GM12878 (cell line): ENCODE measurements around the gene TMEM170B. TPM values are rescaled to one million over a fixed set of nuclear protein-coding genes. Genes with fewer than 3 reads are reported as not detected.

ENCODE experiments used
- ATAC-seq: fragments of 200-7000 bp; cut with Tn5 transposase; 3 replicates; pipeline ENCODE4 v1.9.1; 2020; ENCODE audit warnings: mild to moderate bottlenecking, moderate library complexity
- Bru-seq: library from RNA; stranded (reverse); fragments of 400-500 nt; gene quantifications from one replicate; lab custom pipeline; 2021; lab: Mats Ljungman, UMichigan
- BruChase-seq, 2 experiments: library from RNA; stranded (reverse); fragments of 400-500 nt; gene quantifications; one replicate each; lab custom pipeline; 2021; lab: Mats Ljungman, UMichigan
- BruUV-seq: library from RNA; stranded (reverse); fragments of 400-500 nt; replicated peaks from 2 replicates; lab custom pipeline; 2021; lab: Mats Ljungman, UMichigan
- CTCF ChIA-PET: fragments of 300-600 bp; sonication (Branson Sonifier 250); formaldehyde crosslinking; extraction: SDS; loops from one replicate; lab custom pipeline; 2021; ENCODE audit warnings: inconsistent platforms; lab: Yijun Ruan, JAX
- POLR2A ChIA-PET: fragments of 350-600 bp; formaldehyde crosslinking; extraction: SDS; loops from one replicate; lab custom pipeline; 2021; ENCODE audit warnings: inconsistent platforms; lab: Charles Lee
- RAD21 ChIA-PET: fragments of 300-600 bp; sonication (Branson Sonifier 250); formaldehyde crosslinking; loops from one replicate; lab custom pipeline; 2023; ENCODE audit warnings: antibody characterized with exemption; ENCODE audit not compliant: unreplicated experiment; lab: Charles Lee
- SMC1A ChIA-PET: fragments of 300-600 bp; sonication (Branson Sonifier 250); formaldehyde crosslinking; loops from one replicate; lab custom pipeline; 2023; ENCODE audit not compliant: unreplicated experiment, uncharacterized antibody; lab: Charles Lee
- DNase-seq: peaks from one replicate; pipeline ENCODE4 v3.0.0-alpha.2; 2011; ENCODE audit warnings: low read depth, low spot score
- FAIRE-seq: peaks from 3 replicates; lab custom pipeline; 2011; peaks lifted over from hg19 to GRCh38; lab: Jason Lieb, UNC
- H2AFZ ChIP-seq: 2 replicates; pipeline ENCODE4 v1.6.0; 2011; ENCODE audit warnings: low read depth, low read length, control low read depth; ENCODE audit not compliant: control insufficient read depth
- H3K27ac ChIP-seq: 2 replicates; pipeline ENCODE4 v1.5.1; 2011; ENCODE audit warnings: control low read depth; ENCODE audit not compliant: control insufficient read depth, insufficient read depth
- H3K27me3 ChIP-seq, 2 experiments: replicated peaks in 1 of 2; 2 replicates each; pipeline versions ENCODE4 v1.6.0 to v1.6.1; 2011; ENCODE audit warnings: low read length in 1 of 2; ENCODE audit not compliant: control insufficient read depth in 2 of 2, insufficient read depth in 2 of 2
- H3K36me3 ChIP-seq, 2 experiments: 2 replicates each; pipeline ENCODE4 v1.5.1; 2011; ENCODE audit warnings: low read length in 1 of 2; ENCODE audit not compliant: control insufficient read depth in 2 of 2, insufficient read depth in 2 of 2
- H3K4me1 ChIP-seq: 2 replicates; pipeline ENCODE4 v1.6.1; 2011; ENCODE audit warnings: mild to moderate bottlenecking, low read length, moderate library complexity, mixed read lengths; ENCODE audit not compliant: control insufficient read depth, insufficient read depth
- H3K4me2 ChIP-seq: 2 replicates; pipeline ENCODE4 v1.6.0; 2011; ENCODE audit warnings: control low read depth; ENCODE audit not compliant: control insufficient read depth, insufficient read depth
- H3K4me3 ChIP-seq: fragments of 200-600 bp; sonication (generic); 2 replicates; pipeline ENCODE4 v1.5.1; 2016
- H3K79me2 ChIP-seq: 2 replicates; pipeline ENCODE4 v1.6.0; 2011; ENCODE audit warnings: low read length; ENCODE audit not compliant: control insufficient read depth, insufficient read depth
- H3K9ac ChIP-seq: 2 replicates; pipeline ENCODE4 v1.8.0; 2011; ENCODE audit warnings: low read length, control low read depth, mixed read lengths; ENCODE audit not compliant: control insufficient read depth, insufficient read depth
- H3K9me3 ChIP-seq: replicated peaks from 3 replicates; pipeline ENCODE4 v1.5.1; 2011; ENCODE audit warnings: mild to moderate bottlenecking, low read length; ENCODE audit not compliant: control insufficient read depth, insufficient read depth
- H4K20me1 ChIP-seq: 2 replicates; pipeline ENCODE4 v1.6.0; 2011; ENCODE audit not compliant: control insufficient read depth, insufficient read depth
- ATF2 ChIP-seq: IDR thresholded peaks from 2 replicates; pipeline ENCODE4 v1.6.1; 2012; ENCODE audit warnings: low read length, inconsistent platforms
- BCLAF1 ChIP-seq: fragments of 450-650 bp; IDR thresholded peaks from 2 replicates; pipeline ENCODE4 v1.6.1; 2017; ENCODE audit warnings: antibody characterized with exemption, mild to moderate bottlenecking, moderate library complexity
- EED ChIP-seq: sonication (generic); IDR thresholded peaks from 2 replicates; pipeline ENCODE4 v1.6.1; 2016; ENCODE audit warnings: antibody characterized with exemption, low read depth
- HDAC2 ChIP-seq: fragments of 200-600 bp; sonication (generic); IDR thresholded peaks from 2 replicates; pipeline ENCODE4 v1.6.1; 2017
- PRDM15 ChIP-seq: fragments of 450-650 bp; formaldehyde crosslinking; IDR thresholded peaks from 2 replicates; pipeline ENCODE4 v1.4.0; 2020; ENCODE audit warnings: mild to moderate bottlenecking, moderate library complexity
- RFX5 ChIP-seq: IDR thresholded peaks from 2 replicates; pipeline ENCODE4 v1.6.1; 2011; ENCODE audit warnings: low read depth, low read length, improper control_type of control experiment
- STAT1 ChIP-seq: fragments of 450-650 bp; conservative IDR thresholded peaks from 2 replicates; pipeline ENCODE4 v1.6.1; 2014; ENCODE audit warnings: antibody characterized with exemption, mild to moderate bottlenecking
- TCF3 ChIP-seq: IDR thresholded peaks from 2 replicates; pipeline ENCODE4 v1.6.1; 2012; ENCODE audit warnings: low read depth, mild to moderate bottlenecking, low read length, borderline replicate concordance; ENCODE audit not compliant: insufficient read depth
- ZSCAN29 ChIP-seq: fragments of 450-650 bp; IDR thresholded peaks from 2 replicates; pipeline ENCODE4 v1.6.1; 2017; ENCODE audit warnings: mild to moderate bottlenecking, moderate library complexity
- WGBS: methylation state at CpG from one replicate; pipeline ENCODE4 v1.1.6; 2016; ENCODE audit warnings: low lambda C conversion rate; ENCODE audit not compliant: insufficient replicate concordance, insufficient coverage; ENCODE audit errors: missing lambda C conversion rate; 5-methylcytosine and 5-hydroxymethylcytosine counted together
- in situ Hi-C: fragments of 300-500 bp; cut with MboI; formaldehyde crosslinking; loops from 9 replicates; pipeline ENCODE4 v1.14.3; 2018; ENCODE audit warnings: mixed read lengths
- intact Hi-C: fragments of 100-400 bp; cut with micrococcal nuclease; formaldehyde crosslinking; loops from one replicate; pipeline ENCODE4 v1.14.2; 2022; ENCODE audit not compliant: unreplicated experiment
- long read RNA-seq, 2 experiments: library from polyadenylated mRNA; unstranded; transcript quantifications; one replicate each; pipeline ENCODE4 v2.0.0, GENCODE V29; 2019 to 2020
- polyA minus RNA-seq, 3 experiments: library from RNA; depleted of rRNA, polyadenylated mRNA; stranded (reverse); fragments of >200 nt; gene quantifications; 2 replicates each; pipeline ENCODE4 v1.2.3, GENCODE V29; 2011
- polyA plus RNA-seq, 11 experiments: library from polyadenylated mRNA; depleted of rRNA in 4 of 11; unstranded in 6 of 11; stranded (reverse) in 5 of 11; fragments of >200 nt; fragmentation: Nextera tagmentation in 4 of 11; fragmentation: Illumina TruSeq in 1 of 11; extraction: Ambion mirVana in 4 of 11; extraction: Trizol in 1 of 11; gene quantifications; 1 replicate in 1 of 11; 2 replicates in 10 of 11; pipeline versions ENCODE4 v1.2.1 to v1.2.3, GENCODE V29; 2011 to 2016; ENCODE audit warnings: inconsistent platforms in 2 of 11, missing spikeins in 2 of 11, low read depth in 1 of 11
- total RNA-seq, 4 experiments: library from RNA; depleted of rRNA in 3 of 4; stranded (reverse); fragments of >200 nt in 3 of 4; fragmentation: Illumina TruSeq in 1 of 4; extraction: Trizol in 1 of 4; gene quantifications; 2 replicates each; pipeline versions ENCODE4 v1.2.1 to v1.2.3, GENCODE V29; 2013 to 2021

The TMEM170B gene
- 3.6 TPM in 2 replicates for total RNA-seq (2013; cell fraction: nucleolus; rRNA removed)
- total RNA-seq (2014; rRNA removed) (4.7 and 6.0 TPM in 2 replicates), total RNA-seq (2014; rRNA removed; fragmentation: Illumina TruSeq; extraction: Trizol) (5.5 and 5.9 TPM in 2 replicates), total RNA-seq (2021) (6.0 and 6.2 TPM in 2 replicates), polyA plus RNA-seq (2011; rRNA removed) (10.3 and 18.0 TPM in 2 replicates), polyA plus RNA-seq (2014; fragmentation: Illumina TruSeq; extraction: Trizol) (6.3 and 9.2 TPM in 2 replicates), polyA plus RNA-seq (2014; fragmentation: Nextera tagmentation; extraction: Ambion mirVana) (1 to 10 TPM; 1.6 to 1.8 TPM), polyA plus RNA-seq (2014; rRNA removed) (3.1 and 3.8 TPM in 2 replicates), polyA plus RNA-seq (2016; fragmentation: Nextera tagmentation; extraction: Ambion mirVana) (1 to 10 TPM in 1 of 2 experiments, under 1 TPM in 1; 0.38 to 1.6 TPM), polyA minus RNA-seq (2011; rRNA and poly(A)+ RNA removed) (12.0 and 17.3 TPM in 2 replicates), Bru-seq, nascent RNA (percentile 71 among the genes with signal in this experiment), BruChase-seq, experiment 1, labeled RNA remaining after a 6-hour chase (percentile 76 among the genes with signal in this experiment), BruChase-seq, experiment 2, labeled RNA remaining after a 2-hour chase (percentile 76 among the genes with signal in this experiment)
- polyA plus RNA-seq (2011; ENCODE audit: low read depth), result 2.2 TPM
- polyA plus RNA-seq (2011; cell fraction: cytosol; rRNA removed), result 3.3 and 3.7 TPM in 2 replicates
- 4.2 TPM in 2 replicates for polyA plus RNA-seq (2011; cell fraction: nucleus; rRNA removed)
- 3.9 and 4.2 TPM in 2 replicates for polyA plus RNA-seq (2012)
- polyA minus RNA-seq (2011; cell fraction: cytosol; rRNA and poly(A)+ RNA removed), result 4.7 and 6.0 TPM in 2 replicates
- 5.8 and 8.3 TPM in 2 replicates for polyA minus RNA-seq (2011; cell fraction: nucleus; rRNA and poly(A)+ RNA removed)
- long read RNA-seq, experiment 1, partial matches to known transcripts, result 0 of 1 reads
- long read RNA-seq, experiment 1, other reads (novel, unspliced or antisense), result 1 of 1 reads
- long read RNA-seq, experiment 2, full-length matches to known transcripts, result 2 of 7 reads
- long read RNA-seq, experiment 2, partial matches to known transcripts, result 0 of 7 reads
- long read RNA-seq, experiment 2, other reads (novel, unspliced or antisense), result 5 of 7 reads

GRCh38 chr6:11537229-11538051 lies at the start of gene TMEM170B:
TSS of gene TMEM170B (plus strand) at chr6:11537749. CDS start at chr6:11538278, 529 bp downstream.
- ChIA-PET SMC1A (no interaction called here), POLR2A (no interaction called here)
- no peak for TF ChIP-seq HDAC2
- TF ChIP-seq STAT1, result no peak
- no peak for TF ChIP-seq BCLAF1
- TF ChIP-seq ZSCAN29, result 0 out of 2 replicates have a peak, but pooled peaks have one; percentile 42
- peak; percentile 77 for TF ChIP-seq RFX5
- TF ChIP-seq ATF2, result no peak
- no peak for TF ChIP-seq PRDM15 (CRISPR knock-in tag)
- TF ChIP-seq TCF3, result peak; percentile 12; the same call in 1 of the 2 replicates
- no peak for TF ChIP-seq EED

More at GRCh38 chr6:11537229-11538051, at the start of gene TMEM170B:
- Histone ChIP-seq H3K9me3 (no peaks in the 10 kb centered on the region), H3K4me1 (no peaks in the 10 kb centered on the region; the same call in 1 of the 2 replicates), H4K20me1 (no peaks in the 10 kb centered on the region), H3K4me2 (peak within 1 kb of the TSS; percentile 82), H3K36me3 (no peaks in the 10 kb centered on the region), H3K27ac (peak within 1 kb of the TSS; percentile 69), H3K27me3 (no peaks in the 10 kb centered on the region), H3K79me2 (peaks cover 26% of the 10 kb centered on the region), H3K9ac (peak within 1 kb of the TSS; percentile 73), H2AFZ (peak within 1 kb of the TSS; percentile 94), H3K4me3 (peak within 1 kb of the TSS; percentile 96)
- intact Hi-C loops (loop anchor here (1.0 to 2.0 kb wide), 2 partner anchors 23 to 38 kb away; no protein-coding TSS in a partner anchor), in situ Hi-C loops (no loop called here)
- ChIA-PET CTCF (interaction anchor here (1.0 to 2.3 kb wide), 4 partner anchors 22 to 1071 kb away, joined by 3 to 11 read pairs (median 4); no protein-coding TSS in a partner anchor), RAD21 (interaction anchor here (1.4 to 2.4 kb wide), 3 partner anchors 22 to 297 kb away, joined by 3 to 13 read pairs (median 6); no protein-coding TSS in a partner anchor)
- FAIRE-seq, result peak; percentile 13
- BruUV-seq, result no TSS peak
- WGBS, result under 1% methylated on average over 101 of the region's 110 CpGs
- peak; percentile 98 for ATAC-seq
- DNase-seq, result peak; percentile 82
